Esophagus squamous epithelium (tissue), 4 donors: ENCODE measurements around the gene PICK1.

Experiments used
- CTCF ChIP-seq, 6 experiments: fragments of 450-650 bp in 4 of 6; fragments of 200-600 bp in 2 of 6; sonication (generic) in 2 of 6; IDR thresholded peaks; one replicate each; pipeline ENCODE4 v1.5.1; 2016 to 2019; ENCODE audit warnings: antibody characterized with exemption in 6 of 6, mild to moderate bottlenecking in 4 of 6, moderate library complexity in 4 of 6
- POLR2A ChIP-seq, 4 donors: fragments of 450-650 bp; IDR thresholded peaks; one replicate each; pipeline ENCODE4 v1.6.1; 2017; ENCODE audit warnings: antibody characterized with exemption in 4 of 4, mild to moderate bottlenecking in 4 of 4, moderate library complexity in 3 of 4

DNA sequence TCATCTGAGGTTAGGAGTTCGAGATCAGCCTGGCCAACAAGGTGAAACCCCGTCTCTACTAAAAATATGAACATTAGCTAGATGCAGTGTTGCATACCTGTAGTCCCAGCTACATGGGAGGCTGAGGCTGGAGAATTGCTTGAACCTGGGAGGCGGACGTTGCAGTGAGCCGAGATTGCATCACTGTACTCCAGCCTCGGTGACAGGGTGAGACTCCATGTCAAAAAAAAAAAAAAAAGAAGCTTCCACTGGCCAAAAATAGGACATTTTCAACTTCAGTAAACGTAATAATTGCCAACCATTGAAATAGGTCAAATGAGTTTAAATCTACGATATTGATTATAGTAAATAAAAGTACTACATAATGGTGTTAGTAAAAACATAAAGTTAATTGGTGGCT is 46.4 kb downstream of the PICK1 start:
- no peak for TF ChIP-seq CTCF (IDR thresholded peaks at IDR 0.05)
- no peak for TF ChIP-seq POLR2A (IDR thresholded peaks at IDR 0.05)
